Tibial artery (tissue), 4 donors: ENCODE results near the gene ADPRHL1.

Source experiments
- DNase-seq, 2 donors: peaks; one replicate each; pipeline ENCODE4 v3.0.0-alpha.2; 2019
- H3K27ac ChIP-seq, 2 donors: fragments of 200-600 bp; sonication (generic) in 1 of 2; 1 replicate in 1 of 2; 2 replicates in 1 of 2; pipeline ENCODE4 v1.5.1; 2018 to 2019; ENCODE audit warnings: mild to moderate bottlenecking in 1 of 2
- H3K27me3 ChIP-seq, 2 donors: fragments of 200-600 bp; sonication (generic) in 1 of 2; one replicate each; pipeline versions ENCODE4 v1.5.1 to v1.6.0; 2016 to 2019
- H3K36me3 ChIP-seq, 3 donors: fragments of 200-600 bp; sonication (generic) in 2 of 3; one replicate each; pipeline ENCODE4 v1.5.1; 2016 to 2019; ENCODE audit warnings: mild to moderate bottlenecking in 2 of 3
- H3K4me1 ChIP-seq, 4 donors: fragments of 200-600 bp; sonication (generic) in 2 of 4; 1 replicate in 3 of 4; 2 replicates in 1 of 4; pipeline ENCODE4 v1.5.1; 2016 to 2019
- H3K4me3 ChIP-seq, 2 donors: fragments of 200-600 bp; sonication (generic) in 1 of 2; 1 replicate in 1 of 2; 2 replicates in 1 of 2; pipeline ENCODE4 v1.5.1; 2018 to 2019; ENCODE audit warnings: mild to moderate bottlenecking in 2 of 2
- H3K9me3 ChIP-seq, 3 donors: fragments of 200-600 bp; sonication (generic) in 1 of 3; one replicate each; pipeline ENCODE4 v1.5.1; 2016 to 2019
- CTCF ChIP-seq, 2 experiments: fragments of 200-600 bp in 1 of 2; fragments of 450-650 bp in 1 of 2; IDR thresholded peaks; one replicate each; pipeline ENCODE4 v1.5.1; 2017 to 2019; ENCODE audit warnings: antibody characterized with exemption in 2 of 2, mild to moderate bottlenecking in 1 of 2, moderate library complexity in 1 of 2
- intact Hi-C: fragments of 100-400 bp; cut with DNase I; formaldehyde crosslinking; loops from one replicate; pipeline ENCODE4 v1.15.0; 2023; ENCODE audit warnings: low total_unique reads

ADPRHL1 gene

DNA sequence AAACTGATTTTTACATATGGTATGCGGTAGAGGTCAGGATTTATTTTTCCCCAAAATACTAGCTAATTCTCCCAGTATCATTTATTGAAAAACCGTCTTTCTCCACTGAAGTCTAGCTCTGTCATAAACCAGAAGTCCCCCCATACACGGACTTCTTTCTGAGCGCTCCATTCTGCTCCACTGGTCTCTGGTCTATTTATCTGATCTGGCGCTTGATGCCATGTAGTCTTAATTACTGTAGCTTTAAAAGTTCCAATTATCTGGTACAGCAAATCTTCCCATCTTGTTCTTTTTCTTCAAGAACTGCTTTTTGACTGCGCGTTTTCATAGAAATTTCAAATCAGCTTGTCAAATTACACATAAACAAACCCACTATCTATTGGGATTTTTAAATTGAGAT is 23.5 kb upstream of the ADPRHL1 start:
- no peak for DNase-seq

GRCh38 chr13:113475911-113476310 is 22.6 kb upstream of the ADPRHL1 start:
- TF ChIP-seq CTCF (IDR thresholded peaks at IDR 0.05) = no peak
- no peak for DNase-seq
- Histone ChIP-seq H3K9me3 (no peaks in the 10 kb centered on the region), H3K4me3 (no peak overlapping the region), H3K4me1 (no peaks in the 10 kb centered on the region), H3K27ac (no peak overlapping the region), H3K36me3 (peaks cover 39 to 65% (median 48%) of the 10 kb centered on the region in 3 donors), H3K27me3 (no peaks in the 10 kb centered on the region)
- intact Hi-C loops = no loop called here

More for the DNA sequence above, 23.5 kb upstream of the ADPRHL1 start:
- intact Hi-C loops = no loop called here
- Histone ChIP-seq H3K27me3 (no peaks in the 10 kb centered on the region), H3K4me1 (no peaks in the 10 kb centered on the region), H3K9me3 (no peaks in the 10 kb centered on the region), H3K27ac (no peak overlapping the region), H3K4me3 (no peak overlapping the region), H3K36me3 (peaks cover 39 to 60% (median 48%) of the 10 kb centered on the region in 3 donors)
- TF ChIP-seq CTCF (IDR thresholded peaks at IDR 0.05) = no peak

DNA sequence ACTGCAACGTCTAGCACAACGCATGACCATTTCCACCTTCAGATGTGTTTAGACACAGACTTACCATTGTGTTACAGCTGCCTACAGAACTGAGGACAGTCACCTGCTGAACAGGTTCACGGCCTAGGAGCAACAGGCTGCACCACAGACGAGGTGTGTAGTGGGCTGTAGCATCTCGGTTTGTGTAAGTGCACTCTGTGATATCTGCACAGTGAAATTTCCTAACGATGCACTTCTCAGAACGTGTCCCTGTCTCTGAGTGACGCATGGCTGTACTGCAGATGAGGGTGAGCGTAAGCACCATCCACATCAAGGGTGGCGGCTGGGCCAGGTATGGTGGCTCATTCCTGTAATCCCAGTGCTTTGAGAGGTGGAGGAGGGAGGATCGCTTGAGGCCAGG is 22.0 kb upstream of the ADPRHL1 start:
- no peak overlapping the region for H3K27ac ChIP-seq
- no peaks in the 10 kb centered on the region for H3K9me3 ChIP-seq
- no peak overlapping the region for H3K4me3 ChIP-seq
- H3K36me3 ChIP-seq = peaks cover 39 to 65% (median 48%) of the 10 kb centered on the region in 3 donors
- H3K27me3 ChIP-seq = no peaks in the 10 kb centered on the region
- no peak for DNase-seq
- no peaks in the 10 kb centered on the region for H3K4me1 ChIP-seq
- TF ChIP-seq CTCF (IDR thresholded peaks at IDR 0.05) = no peak
- intact Hi-C loops = no loop called here

DNA sequence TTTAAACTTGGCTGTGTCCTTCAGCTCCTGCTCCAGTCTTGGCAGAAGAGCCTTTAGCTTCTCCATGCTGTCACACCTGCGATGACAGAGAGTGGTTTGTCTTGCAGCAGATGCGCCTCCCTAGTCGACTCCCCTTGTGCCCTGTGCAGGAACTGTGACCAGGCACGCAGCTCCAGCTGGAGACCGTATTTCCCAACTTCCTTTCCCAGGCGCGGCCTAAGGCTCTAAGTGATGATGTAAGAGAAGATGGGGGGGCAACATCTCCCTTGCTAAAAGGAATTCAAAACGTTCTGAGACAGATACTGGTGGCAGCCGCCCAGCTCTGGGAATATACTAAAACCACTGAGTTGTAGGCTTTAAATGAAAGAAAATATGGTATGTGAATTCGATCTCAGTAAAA is 20.9 kb upstream of the ADPRHL1 start:
- H3K9me3 ChIP-seq = no peaks in the 10 kb centered on the region
- H3K4me1 ChIP-seq = no peaks in the 10 kb centered on the region
- TF ChIP-seq CTCF (IDR thresholded peaks at IDR 0.05) = no peak
- peaks cover 32 to 65% (median 43%) of the 10 kb centered on the region in 3 donors for H3K36me3 ChIP-seq
- H3K27ac ChIP-seq = no peak overlapping the region
- peak in 1 of 2 donors; percentile 42 for DNase-seq
- H3K4me3 ChIP-seq = no peak overlapping the region
- intact Hi-C loops = no loop called here
- no peaks in the 10 kb centered on the region for H3K27me3 ChIP-seq

- H3K36me3 ChIP-seq = peaks cover 30 to 68% (median 38%) of the 10 kb centered on the region in 3 donors
- no peak overlapping the region for H3K4me3 ChIP-seq
- intact Hi-C loops = no loop called here
These were observed 19.2 kb upstream of the ADPRHL1 start for GRCh38 chr13:113472355-113473025.

More at GRCh38 chr13:113472355-113473025, 19.2 kb upstream of the ADPRHL1 start:
- Histone ChIP-seq H3K27ac (no peak overlapping the region), H3K9me3 (no peaks in the 10 kb centered on the region), H3K27me3 (no peaks in the 10 kb centered on the region), H3K4me1 (no peaks in the 10 kb centered on the region)
- TF ChIP-seq CTCF (IDR thresholded peaks at IDR 0.05) = no peak
- DNase-seq = no peak
